CD4-positive, alpha-beta T cell (primary cell): ENCODE measurements around the gene PEX10. TPM values are rescaled to one million over a fixed set of nuclear protein-coding genes. Genes with fewer than 3 reads are reported as not detected.

ENCODE experiments used
- ATAC-seq: fragments of 200-7000 bp; cut with Tn5 transposase; one replicate; pipeline ENCODE4 v1.10.0; 2022; ENCODE audit warnings: mild to moderate bottlenecking; ENCODE audit not compliant: poor library complexity
- CTCF ChIA-PET: fragments of 350-600 bp; sonication (Branson Sonifier 250); formaldehyde crosslinking; loops from one replicate; lab custom pipeline; 2021; ENCODE audit warnings: antibody characterized with exemption, inconsistent platforms; lab: Charles Lee
- POLR2A ChIA-PET: fragments of 350-600 bp; sonication (Branson Sonifier 250); formaldehyde crosslinking; loops from one replicate; lab custom pipeline; 2021; ENCODE audit warnings: antibody characterized with exemption, inconsistent platforms; lab: Charles Lee
- DNase-seq, 14 experiments: peaks; one replicate each; pipeline ENCODE4 v3.0.0-alpha.2; 2013 to 2020; ENCODE audit warnings: mixed read lengths in 2 of 14
- H3K27ac ChIP-seq, 2 donors: one replicate each; pipeline versions ENCODE4 v1.5.1 to v1.7.0; 2013; ENCODE audit warnings: low read length in 2 of 2, low read depth in 1 of 2, mild to moderate bottlenecking in 1 of 2
- H3K27me3 ChIP-seq, 2 experiments: 1 replicate in 1 of 2; 2 replicates in 1 of 2; pipeline versions ENCODE4 v1.6.1 to v1.7.0; 2013; ENCODE audit warnings: low read length in 2 of 2, control low read depth in 1 of 2, mild to moderate bottlenecking in 1 of 2, moderate library complexity in 1 of 2; ENCODE audit not compliant: insufficient read depth in 2 of 2, control insufficient read depth in 1 of 2
- H3K36me3 ChIP-seq: one replicate; pipeline ENCODE4 v1.6.1; 2013; ENCODE audit warnings: low read length, control low read depth; ENCODE audit not compliant: insufficient read depth
- H3K4me1 ChIP-seq: one replicate; pipeline ENCODE4 v1.6.1; 2013; ENCODE audit warnings: low read length, control low read depth; ENCODE audit not compliant: insufficient read depth
- H3K4me3 ChIP-seq: one replicate; pipeline ENCODE4 v1.5.1; 2013; ENCODE audit warnings: mild to moderate bottlenecking, low read length, moderate library complexity
- H3K9me3 ChIP-seq, 2 experiments: 1 replicate in 1 of 2; 2 replicates in 1 of 2; pipeline versions ENCODE4 v1.6.1 to v1.7.0; 2013; ENCODE audit warnings: low read length in 2 of 2, mild to moderate bottlenecking in 2 of 2, control low read depth in 1 of 2, moderate library complexity in 1 of 2; ENCODE audit not compliant: control insufficient read depth in 1 of 2, insufficient read depth in 1 of 2
- H3K27ac Mint-ChIP-seq: one replicate; pipeline ENCODE4 v1.8.0; 2020; ENCODE audit warnings: mixed read lengths
- H3K27me3 Mint-ChIP-seq: one replicate; pipeline ENCODE4 v1.8.0; 2021; ENCODE audit warnings: mixed read lengths
- H3K36me3 Mint-ChIP-seq: one replicate; pipeline ENCODE4 v1.8.0; 2021; ENCODE audit warnings: low read depth, mixed read lengths
- H3K4me1 Mint-ChIP-seq: one replicate; pipeline ENCODE4 v1.8.0; 2021; ENCODE audit warnings: low read depth, mixed read lengths
- H3K4me3 Mint-ChIP-seq: one replicate; pipeline ENCODE4 v1.8.0; 2020; ENCODE audit warnings: mild to moderate bottlenecking, mixed read lengths
- H3K9me3 Mint-ChIP-seq: one replicate; pipeline ENCODE4 v1.8.0; 2020; ENCODE audit warnings: mixed read lengths
- CTCF ChIP-seq: fragments of 200-600 bp; IDR thresholded peaks from one replicate; pipeline ENCODE4 v1.8.0; 2022; ENCODE audit warnings: antibody characterized with exemption, mild to moderate bottlenecking
- intact Hi-C, 2 experiments: fragments of 100-400 bp; cut with DNase I in 1 of 2; cut with micrococcal nuclease in 1 of 2; formaldehyde crosslinking; loops; one replicate each; pipeline versions ENCODE4 v1.15.1 to v1.9.0; 2023 to 2025; cut with DNase I, micrococcal nuclease
- total RNA-seq, 174 experiments: library from RNA in 2 of 174; stranded (reverse) in 2 of 174; gene quantifications; one replicate each; pipeline ENCODE4 v1.2.3 and lab custom pipeline; 2021 to 2026

PEX10 gene
- total RNA-seq, 2 experiments from 2014 or later = 12.0 to 12.5 TPM

GRCh38 chr1:2444138-2444591, 31.8 kb upstream of the PEX10 start:
- Mint-ChIP-seq H3K4me1 (no peaks in the 10 kb centered on the region), H3K27ac (no peak overlapping the region), H3K9me3 (no peaks in the 10 kb centered on the region), H3K4me3 (no peak overlapping the region), H3K27me3 (peaks cover 13% of the 10 kb centered on the region), H3K36me3 (no peaks in the 10 kb centered on the region)
- ChIA-PET CTCF (interaction anchor here (0.8 to 1.1 kb wide), 2 partner anchors 31 to 103 kb away, joined by 3 to 4 read pairs; no protein-coding TSS in a partner anchor), POLR2A (no interaction called here)
- H3K9me3 ChIP-seq = peaks cover 0 to 7% of the 10 kb centered on the region in 2 experiments
- no peak overlapping the region for H3K27ac ChIP-seq
- ATAC-seq = no peak
- H3K36me3 ChIP-seq = no peaks in the 10 kb centered on the region
- intact Hi-C loops = no loop called here
- no peak for DNase-seq
- no peak overlapping the region for H3K4me3 ChIP-seq
- peaks cover 11% of the 10 kb centered on the region for H3K4me1 ChIP-seq
- TF ChIP-seq CTCF = no peak
- H3K27me3 ChIP-seq = peaks cover 21 to 28% of the 10 kb centered on the region in 2 experiments

- intact Hi-C loops = no loop called here
Measured at GRCh38 chr1:2443277-2444137, 31.1 kb upstream of the PEX10 start.

GRCh38 chr1:2442661-2443060, 30.3 kb upstream of the PEX10 start:
- no peaks in the 10 kb centered on the region for H3K36me3 Mint-ChIP-seq
- peaks cover 11% of the 10 kb centered on the region for H3K4me1 ChIP-seq
- H3K27ac ChIP-seq = no peak overlapping the region
- H3K9me3 ChIP-seq = peaks cover 0 to 7% of the 10 kb centered on the region in 2 experiments
- H3K4me3 Mint-ChIP-seq = peak overlapping the region; percentile 34
- H3K4me1 Mint-ChIP-seq = no peaks in the 10 kb centered on the region
- peaks cover 21 to 28% of the 10 kb centered on the region in 2 experiments for H3K27me3 ChIP-seq
- POLR2A ChIA-PET = interaction anchor here (1.2 kb wide), 1 partner anchor 83 kb away, joined by 3 read pairs; the partner anchor contains the start of gene PANK4
- no peak for ATAC-seq
- no peak overlapping the region for H3K27ac Mint-ChIP-seq
- CTCF ChIA-PET = no interaction called here
- no peak for TF ChIP-seq CTCF
- no peak for DNase-seq
- H3K27me3 Mint-ChIP-seq = peaks cover 16% of the 10 kb centered on the region
- intact Hi-C loops = no loop called here
- no peak overlapping the region for H3K4me3 ChIP-seq
- H3K9me3 Mint-ChIP-seq = no peaks in the 10 kb centered on the region
- no peaks in the 10 kb centered on the region for H3K36me3 ChIP-seq

More at GRCh38 chr1:2443277-2444137, 31.1 kb upstream of the PEX10 start:
- peaks cover 21 to 28% of the 10 kb centered on the region in 2 experiments for H3K27me3 ChIP-seq
- Mint-ChIP-seq H3K27me3 (peaks cover 13% of the 10 kb centered on the region), H3K4me1 (no peaks in the 10 kb centered on the region), H3K27ac (no peak overlapping the region), H3K36me3 (no peaks in the 10 kb centered on the region), H3K9me3 (no peaks in the 10 kb centered on the region), H3K4me3 (no peak overlapping the region)
- ChIA-PET POLR2A (interaction anchor here (1.2 kb wide), 1 partner anchor 82 kb away, joined by 3 read pairs; the partner anchor contains the start of gene PANK4), CTCF (interaction anchor here (0.8 to 1.1 kb wide), 2 partner anchors 30 to 104 kb away, joined by 3 to 4 read pairs; no protein-coding TSS in a partner anchor)
- H3K27ac ChIP-seq = no peak overlapping the region
- H3K4me1 ChIP-seq = peaks cover 11% of the 10 kb centered on the region
- no peaks in the 10 kb centered on the region for H3K36me3 ChIP-seq
- DNase-seq (peak in 9 of 14 experiments; percentile 7 to 58 (median 25)), ATAC-seq (peak; percentile 41)
- no peak overlapping the region for H3K4me3 ChIP-seq
- TF ChIP-seq CTCF = peak; percentile 16
- peaks cover 0 to 7% of the 10 kb centered on the region in 2 experiments for H3K9me3 ChIP-seq
